ENCODE data around the gene SEL1L.

The SEL1L gene

GRCh38 chr14:81506487-81506886 is 27.2 kb downstream of the SEL1L start:
- H3K4me3 ChIP-seq: no peak overlapping the region
- H3K36me3 ChIP-seq (ENCODE audit: insufficient read depth, low read length): peaks cover 55% of the 10 kb centered on the region
- no peaks in the 10 kb centered on the region for H3K9me3 ChIP-seq (ENCODE audit: low read depth, low read length)
- no peak for DNase-seq (ENCODE audit: low read depth, low spot score)
- H3K9ac ChIP-seq (ENCODE audit: insufficient read length): no peak overlapping the region
- TF ChIP-seq EZH2 (IDR thresholded peaks at IDR 0.05) (no peak), FOXP2 (optimal IDR thresholded peaks at IDR 0.05; ENCODE audit: control extremely low read depth, extremely low read length, insufficient read depth) (no peak), POLR2AphosphoS5 (IDR thresholded peaks at IDR 0.05; ENCODE audit: borderline replicate concordance, low read depth, low read length) (no peak)
- H3K27ac ChIP-seq: no peak overlapping the region

DNA sequence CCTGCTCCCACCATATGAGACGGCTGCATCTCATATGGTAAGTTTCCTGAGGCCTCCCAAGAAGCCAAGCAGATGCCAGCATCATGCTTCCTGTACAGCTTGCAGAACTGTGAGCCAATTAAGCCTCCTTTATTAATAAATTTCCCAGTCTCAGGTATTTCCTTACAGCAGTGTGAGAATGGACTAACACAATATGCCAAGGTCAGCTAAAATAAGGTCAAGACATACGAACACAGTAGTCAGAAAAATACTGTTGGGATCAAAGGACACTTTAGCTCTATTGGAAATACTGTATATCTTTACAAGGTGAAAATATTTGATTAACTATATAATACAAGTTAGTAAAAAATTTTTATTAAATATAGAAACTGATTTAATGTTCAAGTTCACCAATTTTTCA is 28.8 kb downstream of the SEL1L start:
- H3K9ac ChIP-seq (ENCODE audit: insufficient read length): no peak overlapping the region
- H3K36me3 ChIP-seq (ENCODE audit: insufficient read depth, low read length): peaks cover 66% of the 10 kb centered on the region
- no peak for DNase-seq (ENCODE audit: low read depth, low spot score)
- H3K4me3 ChIP-seq: no peak overlapping the region
- no peaks in the 10 kb centered on the region for H3K9me3 ChIP-seq (ENCODE audit: low read depth, low read length)
- TF ChIP-seq EZH2 (IDR thresholded peaks at IDR 0.05): no peak
- no peak for TF ChIP-seq FOXP2 (optimal IDR thresholded peaks at IDR 0.05; ENCODE audit: control extremely low read depth, extremely low read length, insufficient read depth)
- no peak for TF ChIP-seq POLR2AphosphoS5 (IDR thresholded peaks at IDR 0.05; ENCODE audit: borderline replicate concordance, low read depth, low read length)
- no peak overlapping the region for H3K27ac ChIP-seq

GRCh38 chr14:81485781-81486180 is 47.9 kb downstream of the SEL1L start:
- no peak overlapping the region for H3K4me3 ChIP-seq
- H3K9ac ChIP-seq (ENCODE audit: insufficient read length): no peak overlapping the region
- H3K36me3 ChIP-seq (ENCODE audit: insufficient read depth, low read length): peaks cover 76% of the 10 kb centered on the region
- no peaks in the 10 kb centered on the region for H3K9me3 ChIP-seq (ENCODE audit: low read depth, low read length)
- no peak for DNase-seq (ENCODE audit: low read depth, low spot score)
- TF ChIP-seq FOXP2 (optimal IDR thresholded peaks at IDR 0.05; ENCODE audit: control extremely low read depth, extremely low read length, insufficient read depth): no peak
- no peak for TF ChIP-seq EZH2 (IDR thresholded peaks at IDR 0.05)
- no peak for TF ChIP-seq POLR2AphosphoS5 (IDR thresholded peaks at IDR 0.05; ENCODE audit: borderline replicate concordance, low read depth, low read length)
- H3K27ac ChIP-seq: no peak overlapping the region

GRCh38 chr14:81485372-81485771 is 48.3 kb downstream of the SEL1L start:
- Histone ChIP-seq H3K27ac (no peak overlapping the region), H3K36me3 (ENCODE audit: insufficient read depth, low read length) (peaks cover 76% of the 10 kb centered on the region), H3K4me3 (no peak overlapping the region), H3K9me3 (ENCODE audit: low read depth, low read length) (no peaks in the 10 kb centered on the region), H3K9ac (ENCODE audit: insufficient read length) (no peak overlapping the region)
- no peak for DNase-seq (ENCODE audit: low read depth, low spot score)
- TF ChIP-seq POLR2AphosphoS5 (IDR thresholded peaks at IDR 0.05; ENCODE audit: borderline replicate concordance, low read depth, low read length) (no peak), EZH2 (IDR thresholded peaks at IDR 0.05) (no peak)

DNA sequence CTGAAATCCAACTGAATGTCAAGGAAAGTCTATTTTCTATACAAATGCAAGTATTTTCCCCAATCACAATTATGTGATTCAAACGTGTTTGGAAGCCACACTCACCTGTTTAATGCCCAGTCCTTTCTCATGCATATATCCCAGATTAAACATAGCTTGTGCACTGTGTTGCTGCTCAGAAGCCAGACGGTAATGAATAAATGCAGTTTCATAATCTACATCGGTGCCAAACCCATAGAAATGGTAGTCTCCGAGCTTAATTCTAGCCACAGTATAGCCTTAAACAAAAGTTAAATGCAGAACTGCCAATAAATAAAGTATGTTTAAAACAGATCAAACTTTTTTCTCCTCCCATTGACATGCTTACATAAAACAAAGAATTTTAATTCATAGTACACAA is 49.5 kb downstream of the SEL1L start:
- no peak overlapping the region for H3K27ac ChIP-seq
- no peak overlapping the region for H3K9ac ChIP-seq (ENCODE audit: insufficient read length)
- no peak for TF ChIP-seq EZH2 (IDR thresholded peaks at IDR 0.05)
- TF ChIP-seq POLR2AphosphoS5 (IDR thresholded peaks at IDR 0.05; ENCODE audit: borderline replicate concordance, low read depth, low read length): no peak
- TF ChIP-seq FOXP2 (optimal IDR thresholded peaks at IDR 0.05; ENCODE audit: control extremely low read depth, extremely low read length, insufficient read depth): no peak
- DNase-seq (ENCODE audit: low read depth, low spot score): no peak
- peaks cover 73% of the 10 kb centered on the region for H3K36me3 ChIP-seq (ENCODE audit: insufficient read depth, low read length)
- H3K9me3 ChIP-seq (ENCODE audit: low read depth, low read length): no peaks in the 10 kb centered on the region
- no peak overlapping the region for H3K4me3 ChIP-seq

DNA sequence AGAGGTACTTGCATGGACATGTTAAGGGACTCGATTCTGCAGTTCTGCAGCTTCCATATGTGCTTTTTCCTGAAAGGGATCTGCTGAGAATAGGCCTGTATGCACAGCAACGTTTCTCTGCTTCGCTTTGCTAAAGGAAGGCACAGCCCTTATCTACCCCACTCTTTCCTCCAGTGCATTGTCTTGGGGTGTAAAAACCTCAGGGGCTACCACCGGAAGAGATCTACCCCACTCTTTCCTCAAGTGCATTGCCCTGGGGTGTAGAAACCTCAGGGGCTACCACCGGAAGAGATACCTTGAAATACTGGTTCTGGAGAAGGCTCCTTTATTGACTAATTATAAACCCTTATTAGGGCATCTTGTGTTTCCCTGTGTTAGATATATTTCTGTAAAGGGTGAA is 52.9 kb downstream of the SEL1L start:
- no peak for DNase-seq (ENCODE audit: low read depth, low spot score)

GRCh38 chr14:81478446-81478845 is 55.2 kb downstream of the SEL1L start:
- Histone ChIP-seq H3K27ac (no peak overlapping the region), H3K4me3 (no peak overlapping the region), H3K9me3 (ENCODE audit: low read depth, low read length) (no peaks in the 10 kb centered on the region), H3K36me3 (ENCODE audit: insufficient read depth, low read length) (peaks cover 65% of the 10 kb centered on the region), H3K9ac (ENCODE audit: insufficient read length) (no peak overlapping the region)
- TF ChIP-seq FOXP2 (optimal IDR thresholded peaks at IDR 0.05; ENCODE audit: control extremely low read depth, extremely low read length, insufficient read depth) (no peak), POLR2AphosphoS5 (IDR thresholded peaks at IDR 0.05; ENCODE audit: borderline replicate concordance, low read depth, low read length) (no peak), EZH2 (IDR thresholded peaks at IDR 0.05) (no peak)
- no peak for DNase-seq (ENCODE audit: low read depth, low spot score)

More for the DNA sequence above, 52.9 kb downstream of the SEL1L start:
- TF ChIP-seq FOXP2 (optimal IDR thresholded peaks at IDR 0.05; ENCODE audit: control extremely low read depth, extremely low read length, insufficient read depth) (no peak), POLR2AphosphoS5 (IDR thresholded peaks at IDR 0.05; ENCODE audit: borderline replicate concordance, low read depth, low read length) (no peak), EZH2 (IDR thresholded peaks at IDR 0.05) (no peak)
- H3K9me3 ChIP-seq (ENCODE audit: low read depth, low read length): no peaks in the 10 kb centered on the region
- H3K36me3 ChIP-seq (ENCODE audit: insufficient read depth, low read length): peaks cover 76% of the 10 kb centered on the region
- no peak overlapping the region for H3K9ac ChIP-seq (ENCODE audit: insufficient read length)
- no peak overlapping the region for H3K27ac ChIP-seq
- H3K4me3 ChIP-seq: no peak overlapping the region

DNA sequence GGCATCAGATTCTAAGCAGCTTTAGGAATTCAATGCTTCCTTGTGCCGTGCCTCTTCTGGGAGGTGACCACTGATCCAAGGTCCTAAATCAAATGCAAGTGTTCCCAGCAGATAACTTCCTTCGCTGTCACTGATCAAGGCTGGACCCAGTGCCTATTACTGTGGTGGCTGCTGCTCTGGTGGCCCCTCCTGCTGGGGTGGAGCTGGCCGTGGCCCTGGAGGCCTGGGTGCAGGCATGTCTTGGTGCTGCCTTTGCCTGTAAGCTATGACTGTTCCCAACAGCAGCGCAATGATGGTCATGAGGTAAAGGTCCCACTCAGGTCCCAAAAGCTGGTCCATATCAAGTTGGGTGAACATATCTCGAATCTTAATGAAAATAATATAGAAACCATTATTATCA is 56.8 kb downstream of the SEL1L start:
- Histone ChIP-seq H3K27ac (no peak overlapping the region), H3K4me3 (no peak overlapping the region), H3K36me3 (ENCODE audit: insufficient read depth, low read length) (peaks cover 63% of the 10 kb centered on the region), H3K9me3 (ENCODE audit: low read depth, low read length) (no peaks in the 10 kb centered on the region), H3K9ac (ENCODE audit: insufficient read length) (no peak overlapping the region)
- TF ChIP-seq FOXP2 (optimal IDR thresholded peaks at IDR 0.05; ENCODE audit: control extremely low read depth, extremely low read length, insufficient read depth): no peak
- TF ChIP-seq EZH2 (IDR thresholded peaks at IDR 0.05): no peak
- no peak for TF ChIP-seq POLR2AphosphoS5 (IDR thresholded peaks at IDR 0.05; ENCODE audit: borderline replicate concordance, low read depth, low read length)
- DNase-seq (ENCODE audit: low read depth, low spot score): no peak

DNA sequence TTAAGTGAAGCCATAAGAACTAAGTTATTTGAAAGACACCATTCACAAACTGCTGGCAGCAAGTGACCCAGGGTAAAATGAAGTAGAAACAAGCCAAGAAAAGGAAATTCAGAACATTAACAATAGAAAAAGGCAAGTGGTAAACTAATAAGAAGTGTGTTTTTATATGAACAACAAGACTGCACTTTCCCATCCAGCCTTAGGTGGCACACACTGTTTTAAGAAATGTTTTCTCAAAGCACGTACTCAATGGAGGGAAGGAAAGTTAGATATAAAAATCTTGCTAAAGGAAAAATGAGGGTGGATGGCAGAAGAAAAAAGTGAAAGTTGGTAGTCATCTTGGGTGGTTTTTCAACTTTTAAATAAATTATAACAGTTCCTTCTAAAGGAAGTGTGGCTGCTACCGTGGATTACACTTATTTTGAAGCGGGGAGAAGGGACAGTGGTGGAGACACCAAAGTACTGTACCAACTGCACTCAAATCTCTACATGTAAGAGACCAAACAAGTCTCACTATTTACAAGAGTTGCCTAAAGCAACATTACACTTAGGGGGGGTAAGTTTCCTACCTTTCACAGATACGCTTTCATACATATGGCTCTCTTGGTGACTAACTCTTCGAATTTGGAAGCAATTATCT is 58.8 kb downstream of the SEL1L start:
- no peaks in the 10 kb centered on the region for H3K9me3 ChIP-seq (ENCODE audit: low read depth, low read length)
- DNase-seq (ENCODE audit: low read depth, low spot score): no peak
- no peak overlapping the region for H3K9ac ChIP-seq (ENCODE audit: insufficient read length)
- H3K27ac ChIP-seq: no peak overlapping the region
- peaks cover 54% of the 10 kb centered on the region for H3K36me3 ChIP-seq (ENCODE audit: insufficient read depth, low read length)
- TF ChIP-seq FOXP2 (optimal IDR thresholded peaks at IDR 0.05; ENCODE audit: control extremely low read depth, extremely low read length, insufficient read depth) (no peak), EZH2 (IDR thresholded peaks at IDR 0.05) (no peak), POLR2AphosphoS5 (IDR thresholded peaks at IDR 0.05; ENCODE audit: borderline replicate concordance, low read depth, low read length) (no peak)
- H3K4me3 ChIP-seq: no peak overlapping the region
